Measurements from ENCODE around the gene EEF2K.

- TF ChIP-seq EZH2phosphoT487 (IDR thresholded peaks at IDR 0.05; ENCODE audit: borderline replicate concordance) (no peak), CTCF (conservative IDR thresholded peaks at IDR 0.05; ENCODE audit: low read length) (no peak)
These were observed 129.7 kb downstream of the EEF2K start for GRCh38 chr16:22335668-22336246.
